HG02798 (cell line): ENCODE measurements around the gene PSMA3.
A peak's percentile ranks its signal among the peaks of the same experiment; 100 is the strongest.
"Not testable (repeated sequence)": the region's sequence is repeated elsewhere in the genome, so short reads cannot be mapped to it uniquely, and the experiment has no call there.

Source experiments
- ATAC-seq: cut with Tn5 transposase; IDR thresholded peaks from one replicate; pipeline ENCODE4 v1.9.1; 2021; ENCODE audit warnings: mild to moderate bottlenecking; ENCODE audit not compliant: unreplicated experiment, poor library complexity

The PSMA3 gene

GRCh38 chr14:58244556-58245387 lies at the start of gene PSMA3:
Gene PSMA3 (plus strand): TSS chr14:58244843. CDS start chr14:58244921, 78 bp downstream.
- ATAC-seq = peak; percentile 94

- ATAC-seq = no peak
Observed at GRCh38 chr14:58196198-58196597, 48.4 kb upstream of the PSMA3 start.

DNA sequence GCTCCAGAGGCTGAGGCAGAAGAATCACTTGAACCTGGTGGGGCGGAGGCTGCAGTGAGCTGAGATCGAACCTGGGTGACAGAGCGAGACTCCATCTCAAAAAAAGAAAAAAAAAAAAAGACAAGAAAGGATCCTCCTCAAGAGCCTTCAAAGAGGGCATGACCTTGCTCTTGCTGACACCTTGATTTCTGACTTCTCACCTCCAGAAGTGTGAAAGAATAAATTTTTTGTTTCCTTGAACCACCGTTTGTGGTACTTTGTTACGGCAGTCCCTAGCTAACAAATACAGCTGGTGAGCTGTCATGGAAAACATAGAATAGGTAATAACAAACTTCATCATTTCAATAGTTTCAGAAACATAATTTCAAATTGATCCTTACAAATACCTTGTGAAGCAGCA lies 46.6 kb upstream of the PSMA3 start:
- ATAC-seq = no peak

DNA sequence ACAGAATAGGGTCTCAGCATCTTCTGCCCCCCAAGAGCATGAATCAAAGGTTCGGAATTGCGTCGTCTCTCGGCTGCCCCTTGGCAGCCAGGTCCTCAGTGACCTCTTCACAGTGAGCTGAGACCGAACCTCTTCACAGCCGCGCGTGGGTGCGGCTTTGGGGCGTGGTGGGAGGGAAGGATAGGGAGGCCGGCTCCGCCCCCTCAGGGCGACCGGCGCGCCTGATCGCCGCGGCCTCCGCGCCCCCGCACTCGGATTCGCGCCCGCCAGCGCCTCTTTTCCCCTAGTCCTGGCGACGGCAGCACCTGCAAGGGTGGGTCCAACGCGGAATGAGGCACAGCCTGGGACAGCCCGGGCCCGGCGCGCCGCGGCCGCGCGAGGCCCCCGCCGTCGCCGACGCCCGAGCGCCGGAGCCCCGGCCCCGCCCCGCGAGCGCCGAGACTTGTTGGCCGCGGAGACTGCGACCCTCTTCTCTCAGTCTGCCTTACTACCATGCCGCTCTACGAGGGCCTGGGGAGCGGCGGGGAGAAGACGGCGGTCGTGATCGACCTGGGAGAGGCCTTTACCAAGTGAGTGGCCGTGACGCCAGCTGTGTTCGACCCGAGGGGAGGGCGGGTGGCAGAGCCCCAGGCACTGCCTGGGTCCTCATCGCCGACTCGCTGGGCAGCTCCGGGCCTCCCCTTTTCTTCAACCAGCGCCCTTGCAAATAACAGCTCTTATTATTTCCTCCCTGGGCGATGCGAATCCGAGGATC lies 44.7 kb upstream of the PSMA3 start, which contains the start of gene ACTR10:
Gene ACTR10 (plus strand): TSS at position 424 of the 754 bp plus-strand sequence. CDS start 69 bp downstream, at position 493.
- peak; percentile 96 for ATAC-seq

DNA sequence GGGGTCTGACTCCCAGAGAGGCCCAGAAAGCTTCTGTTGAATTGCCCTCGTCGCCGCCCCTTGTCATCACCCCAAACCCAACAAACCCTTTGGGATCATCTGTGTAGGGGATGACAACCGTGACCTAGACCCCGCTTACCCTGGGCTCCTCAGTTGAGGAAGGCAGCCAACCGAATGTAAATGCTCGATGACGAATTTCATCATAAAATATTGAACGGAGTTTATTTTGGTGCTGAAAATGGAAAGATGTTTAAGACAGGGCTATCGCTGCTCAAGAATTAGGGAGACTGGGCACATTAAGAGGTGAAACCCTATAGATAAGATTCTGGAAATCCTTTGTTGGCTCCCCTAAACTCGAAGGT lies 44.2 kb upstream of the PSMA3 start:
- ATAC-seq = peak; percentile 9

- no peak for ATAC-seq
Observed at GRCh38 chr14:58200846-58201245, 43.8 kb upstream of the PSMA3 start.

DNA sequence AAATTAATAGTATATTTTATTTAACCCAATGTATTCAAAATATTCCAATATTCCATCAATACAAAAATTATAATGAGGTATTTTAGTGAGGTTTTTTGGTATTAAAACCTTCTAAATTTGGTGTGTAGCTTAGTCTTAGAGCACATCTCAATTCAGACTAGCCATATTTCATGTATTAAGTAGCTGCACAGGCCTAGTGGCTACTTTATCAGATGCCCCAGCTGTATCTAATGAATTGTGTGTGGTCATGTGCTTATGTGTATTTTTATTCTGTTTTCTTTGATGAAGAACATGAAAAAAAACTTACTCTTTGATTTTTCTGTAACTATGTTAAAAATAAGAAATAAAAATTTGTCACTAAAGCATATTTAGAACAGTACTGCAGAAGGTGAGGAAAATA lies 31.5 kb upstream of the PSMA3 start:
- ATAC-seq = no peak

GRCh38 chr14:58215191-58215914 lies 29.3 kb upstream of the PSMA3 start:
- no peak for ATAC-seq

- no peak for ATAC-seq
Observed at GRCh38 chr14:58216544-58216943, 28.1 kb upstream of the PSMA3 start.

- ATAC-seq = no peak
Observed at GRCh38 chr14:58227096-58227819, 17.4 kb upstream of the PSMA3 start.

- no peak for ATAC-seq
Observed at GRCh38 chr14:58238252-58239243, 6.1 kb upstream of the PSMA3 start.

DNA sequence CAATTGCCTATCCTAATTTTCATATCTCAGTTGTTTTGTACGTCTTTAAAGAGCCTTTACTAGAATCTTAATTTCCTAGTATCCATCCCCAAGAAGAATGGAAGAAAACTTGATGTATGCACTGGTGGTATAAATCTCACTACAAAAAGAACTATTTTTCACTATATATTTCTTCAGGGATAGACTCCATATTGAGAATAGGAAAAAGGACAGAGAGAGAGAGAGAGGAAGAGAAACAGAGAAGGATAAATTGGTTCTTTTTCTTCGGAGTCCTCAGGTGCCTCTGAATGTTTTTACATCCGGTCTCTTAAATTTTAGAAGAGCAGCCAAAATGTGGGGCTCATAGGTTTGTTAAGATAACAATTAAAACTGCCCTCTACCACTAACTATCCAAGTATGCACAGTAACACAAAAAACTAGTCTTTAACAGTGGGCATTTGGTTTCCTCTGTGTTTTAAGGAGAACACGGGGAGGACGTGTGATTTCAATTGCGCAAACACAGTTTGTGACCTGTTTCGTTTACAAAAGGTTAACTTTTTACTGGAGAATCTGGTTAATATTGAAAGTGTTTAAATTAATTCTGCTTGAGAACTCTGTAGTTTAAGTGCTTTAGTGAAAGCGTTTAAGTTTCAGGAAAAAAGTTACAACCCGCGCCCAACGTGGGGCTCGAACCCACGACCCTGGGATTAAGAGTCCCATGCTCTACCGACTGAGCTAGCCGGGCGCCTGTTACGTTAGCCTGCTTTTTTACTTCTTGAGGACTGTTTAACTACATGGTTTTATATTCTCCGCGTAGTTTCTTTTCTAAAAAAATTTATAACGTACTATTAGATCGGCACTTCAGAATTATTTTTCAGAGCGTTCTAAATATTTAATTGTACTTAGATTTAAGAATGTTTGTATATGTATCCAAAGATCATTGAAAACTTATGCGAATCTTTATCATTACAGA lies 5.1 kb upstream of the PSMA3 start:
- ATAC-seq = peak; percentile 35

- peak; percentile 34 for ATAC-seq
Observed at GRCh38 chr14:58243790-58244555, 670 bp upstream of the PSMA3 start.

DNA sequence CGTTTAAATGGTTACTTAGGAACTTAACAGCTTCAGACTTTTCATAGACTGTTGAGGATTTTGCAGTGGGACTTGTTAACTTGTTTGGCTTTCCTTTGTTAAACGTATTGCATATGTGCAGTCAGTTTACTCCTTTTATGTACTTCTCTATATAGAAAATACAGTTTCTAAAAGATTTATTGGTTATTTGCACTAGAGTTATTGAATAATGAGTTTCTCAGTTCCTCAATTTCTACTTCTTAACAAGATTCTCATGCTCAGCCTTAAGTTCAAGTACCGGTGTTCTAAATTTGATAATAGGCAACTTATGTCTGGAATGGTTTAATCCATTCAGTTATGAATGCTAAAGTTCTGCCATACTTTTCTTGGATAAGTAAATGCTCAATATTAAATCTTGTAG lies 919 bp downstream of the PSMA3 start:
- no peak for ATAC-seq

GRCh38 chr14:58249611-58250010 lies 5.0 kb downstream of the PSMA3 start:
- no peak for ATAC-seq

GRCh38 chr14:58258156-58258555 lies 13.5 kb downstream of the PSMA3 start:
- no peak for ATAC-seq

- not testable (repeated sequence) for ATAC-seq
Observed at GRCh38 chr14:58262005-58262404, 17.4 kb downstream of the PSMA3 start.
